Omental fat pad (tissue), 4 donors: ENCODE measurements around the gene CLEC3A. TPM values are rescaled to one million over a fixed set of nuclear protein-coding genes. Genes with fewer than 3 reads are reported as not detected.

ENCODE experiments used
- ATAC-seq: fragments of 150-250 bp; one replicate; pipeline ENCODE4 v1.9.1; 2016; ENCODE audit warnings: mild to moderate bottlenecking, moderate library complexity; ENCODE audit not compliant: low FRiP score
- DNase-seq: peaks from one replicate; pipeline ENCODE4 v3.0.0-alpha.2; 2019; ENCODE audit warnings: low spot score
- CTCF ChIP-seq, 3 donors: fragments of 450-650 bp; IDR thresholded peaks; one replicate each; pipeline ENCODE4 v1.5.1; 2016 to 2017; ENCODE audit warnings: antibody characterized with exemption in 3 of 3, mild to moderate bottlenecking in 3 of 3, moderate library complexity in 2 of 3
- total RNA-seq, 4 donors: library from RNA; depleted of rRNA; stranded (reverse); fragments of >200 nt; gene quantifications; one replicate each; pipeline ENCODE4 v1.1.0, GENCODE V29; 2016

The CLEC3A gene
- total RNA-seq, 4 donors from 2014 or later = not detected

- ATAC-seq (no peak), DNase-seq (no peak)
- no peak for TF ChIP-seq CTCF (IDR thresholded peaks at IDR 0.05)
Measured at GRCh38 chr16:78028018-78028417, 5.7 kb downstream of the CLEC3A start.

GRCh38 chr16:78034530-78034929 lies 12.2 kb downstream of the CLEC3A start:
- DNase-seq = no peak
- no peak for TF ChIP-seq CTCF (IDR thresholded peaks at IDR 0.05)
- no peak for ATAC-seq

GRCh38 chr16:78035012-78035411 lies 12.7 kb downstream of the CLEC3A start:
- no peak for TF ChIP-seq CTCF (IDR thresholded peaks at IDR 0.05)
- no peak for ATAC-seq
- no peak for DNase-seq

- TF ChIP-seq CTCF (IDR thresholded peaks at IDR 0.05) = no peak
- ATAC-seq = no peak
- DNase-seq = no peak
Measured at GRCh38 chr16:78040396-78040795, 18.0 kb downstream of the CLEC3A start.

GRCh38 chr16:78045865-78046581 lies 23.7 kb downstream of the CLEC3A start:
- ATAC-seq = no peak
- no peak for DNase-seq
- no peak for TF ChIP-seq CTCF (IDR thresholded peaks at IDR 0.05)

- no peak for ATAC-seq
- no peak for DNase-seq
- TF ChIP-seq CTCF (IDR thresholded peaks at IDR 0.05) = no peak
Measured at GRCh38 chr16:78048319-78048718, 26.0 kb downstream of the CLEC3A start.

GRCh38 chr16:78050734-78051400 lies 28.5 kb downstream of the CLEC3A start:
- ATAC-seq (no peak), DNase-seq (no peak)
- no peak for TF ChIP-seq CTCF (IDR thresholded peaks at IDR 0.05)
